ENCODE results near the gene ZSCAN18.
"Not testable (repeated sequence)": the region's sequence is repeated elsewhere in the genome, so short reads cannot be mapped to it uniquely, and the experiment has no call there.

ZSCAN18 gene, protein sequence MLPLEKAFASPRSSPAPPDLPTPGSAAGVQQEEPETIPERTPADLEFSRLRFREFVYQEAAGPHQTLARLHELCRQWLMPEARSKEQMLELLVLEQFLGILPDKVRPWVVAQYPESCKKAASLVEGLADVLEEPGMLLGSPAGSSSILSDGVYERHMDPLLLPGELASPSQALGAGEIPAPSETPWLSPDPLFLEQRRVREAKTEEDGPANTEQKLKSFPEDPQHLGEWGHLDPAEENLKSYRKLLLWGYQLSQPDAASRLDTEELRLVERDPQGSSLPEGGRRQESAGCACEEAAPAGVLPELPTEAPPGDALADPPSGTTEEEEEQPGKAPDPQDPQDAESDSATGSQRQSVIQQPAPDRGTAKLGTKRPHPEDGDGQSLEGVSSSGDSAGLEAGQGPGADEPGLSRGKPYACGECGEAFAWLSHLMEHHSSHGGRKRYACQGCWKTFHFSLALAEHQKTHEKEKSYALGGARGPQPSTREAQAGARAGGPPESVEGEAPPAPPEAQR

DNA sequence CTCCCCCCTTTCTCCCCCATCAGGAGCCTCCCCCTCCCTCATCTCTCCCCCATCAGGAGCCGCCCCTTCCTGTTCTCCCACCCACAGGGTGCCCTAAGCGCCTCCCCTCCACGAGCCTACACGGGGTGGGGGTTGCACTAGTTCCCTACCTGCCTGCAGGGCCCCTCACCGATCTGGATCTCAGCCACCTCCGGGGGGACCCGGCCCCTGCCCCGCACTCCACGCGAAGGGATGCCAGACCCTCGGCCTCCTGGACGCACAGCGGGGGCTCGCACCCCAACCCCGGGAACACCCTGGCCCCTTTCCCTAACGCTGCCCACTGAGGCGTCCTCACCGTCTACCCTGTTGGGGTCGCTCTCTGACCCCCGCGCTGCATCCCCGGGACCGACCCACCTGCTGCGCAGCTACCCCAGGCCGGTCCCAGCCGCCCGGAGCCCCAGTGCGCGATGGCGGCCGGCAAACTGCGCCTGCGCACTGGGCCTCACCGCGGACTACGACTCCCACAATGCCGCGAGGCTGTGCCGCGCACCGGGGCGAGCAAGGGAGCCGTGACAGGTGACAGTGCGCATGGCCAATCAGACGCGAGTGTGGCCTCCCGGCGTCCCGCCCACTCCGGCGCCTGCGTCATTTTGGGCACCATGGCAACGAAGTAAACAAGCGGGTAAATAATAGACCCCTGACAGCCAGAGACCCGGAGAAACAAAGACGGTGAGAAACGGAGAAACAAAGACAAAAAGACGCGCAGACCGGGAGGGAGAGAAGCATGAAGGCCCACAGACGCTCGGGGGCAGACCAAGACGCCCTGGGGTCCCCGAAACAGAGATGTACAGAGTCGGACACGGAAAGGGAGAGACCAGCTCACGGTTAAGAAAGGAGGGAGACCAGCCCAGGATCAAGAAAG is at the start of gene ZSCAN18:
TSS of gene ZSCAN18 (minus strand) at position 451 of the 901 bp plus-strand sequence. CDS start 7,964 bp downstream, outside the sequence.
- TF ChIP-seq, protein P1, sequence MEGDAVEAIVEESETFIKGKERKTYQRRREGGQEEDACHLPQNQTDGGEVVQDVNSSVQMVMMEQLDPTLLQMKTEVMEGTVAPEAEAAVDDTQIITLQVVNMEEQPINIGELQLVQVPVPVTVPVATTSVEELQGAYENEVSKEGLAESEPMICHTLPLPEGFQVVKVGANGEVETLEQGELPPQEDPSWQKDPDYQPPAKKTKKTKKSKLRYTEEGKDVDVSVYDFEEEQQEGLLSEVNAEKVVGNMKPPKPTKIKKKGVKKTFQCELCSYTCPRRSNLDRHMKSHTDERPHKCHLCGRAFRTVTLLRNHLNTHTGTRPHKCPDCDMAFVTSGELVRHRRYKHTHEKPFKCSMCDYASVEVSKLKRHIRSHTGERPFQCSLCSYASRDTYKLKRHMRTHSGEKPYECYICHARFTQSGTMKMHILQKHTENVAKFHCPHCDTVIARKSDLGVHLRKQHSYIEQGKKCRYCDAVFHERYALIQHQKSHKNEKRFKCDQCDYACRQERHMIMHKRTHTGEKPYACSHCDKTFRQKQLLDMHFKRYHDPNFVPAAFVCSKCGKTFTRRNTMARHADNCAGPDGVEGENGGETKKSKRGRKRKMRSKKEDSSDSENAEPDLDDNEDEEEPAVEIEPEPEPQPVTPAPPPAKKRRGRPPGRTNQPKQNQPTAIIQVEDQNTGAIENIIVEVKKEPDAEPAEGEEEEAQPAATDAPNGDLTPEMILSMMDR (conservative IDR thresholded peaks at IDR 0.05; ENCODE audit: low read length), result no peak
- TF ChIP-seq EZH2phosphoT487 (IDR thresholded peaks at IDR 0.05; ENCODE audit: borderline replicate concordance), result no peak
- Histone ChIP-seq H3K9ac (ENCODE audit: low read depth, low read length, poor library complexity, severe bottlenecking) (peak within 1 kb of the TSS; percentile 91), H3K4me3 (ENCODE audit: low read length, poor library complexity, severe bottlenecking) (peak within 1 kb of the TSS; percentile 91), H3K36me3 (ENCODE audit: insufficient read depth, low read length) (no peaks in the 10 kb centered on the region), H3K4me2 (ENCODE audit: low read depth, low read length, poor library complexity, severe bottlenecking) (peak within 1 kb of the TSS; percentile 88), H3K27me3 (ENCODE audit: insufficient read depth, low read length, poor library complexity, severe bottlenecking) (no peaks in the 10 kb centered on the region), H3K79me2 (ENCODE audit: insufficient read depth, low read length) (peaks cover 7% of the 10 kb centered on the region; the same call in 1 of the 2 replicates), H4K20me1 (ENCODE audit: insufficient read depth, low read length, poor library complexity, severe bottlenecking) (no peaks in the 10 kb centered on the region), H2AFZ (ENCODE audit: low read length) (peak within 1 kb of the TSS; percentile 90), H3K4me1 (ENCODE audit: insufficient read depth, low read length, poor library complexity, severe bottlenecking) (peaks cover 12% of the 10 kb centered on the region), H3K9me2 (replicated peaks; ENCODE audit: low read depth, low read length) (no peaks in the 10 kb centered on the region), H3F3A (ENCODE audit: low read depth) (no peaks in the 10 kb centered on the region), H3K9me3 (ENCODE audit: insufficient read depth, low read depth, low read length) (peaks cover 7% of the 10 kb centered on the region; the same call in 1 of the 2 replicates)

DNA sequence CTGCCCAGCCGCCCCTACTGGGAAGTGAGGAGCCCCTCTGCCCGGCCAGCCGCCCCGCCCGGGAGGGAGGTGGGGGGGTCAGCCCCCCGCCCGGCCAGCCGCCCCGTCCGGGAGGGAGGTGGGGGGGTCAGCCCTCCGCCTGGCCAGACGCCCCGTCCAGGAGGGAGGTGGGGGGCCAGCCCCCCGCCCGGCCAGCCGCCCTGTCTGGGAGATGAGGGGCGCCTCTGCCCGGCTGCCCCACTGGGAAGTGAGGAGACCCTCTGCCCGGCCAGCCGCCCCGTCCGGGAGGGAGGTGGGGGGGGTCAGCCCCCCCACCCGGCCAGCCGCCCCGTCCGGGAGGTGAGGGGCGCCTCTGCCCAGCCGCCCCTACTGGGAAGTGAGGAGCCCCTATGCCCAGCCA is 49.4 kb upstream of the ZSCAN18 start:
- H3K36me3 ChIP-seq (ENCODE audit: insufficient read depth, low read length); H3K4me2 ChIP-seq (ENCODE audit: low read depth, low read length, poor library complexity, severe bottlenecking); H3K4me3 ChIP-seq (ENCODE audit: low read length, poor library complexity, severe bottlenecking); H3K9ac ChIP-seq (ENCODE audit: low read depth, low read length, poor library complexity, severe bottlenecking); H4K20me1 ChIP-seq (ENCODE audit: insufficient read depth, low read length, poor library complexity, severe bottlenecking); H2AFZ ChIP-seq (ENCODE audit: low read length); H3F3A ChIP-seq (ENCODE audit: low read depth); H3K9me3 ChIP-seq (ENCODE audit: insufficient read depth, low read depth, low read length); H3K27me3 ChIP-seq (ENCODE audit: insufficient read depth, low read length, poor library complexity, severe bottlenecking); H3K9me2 ChIP-seq (replicated peaks; ENCODE audit: low read depth, low read length): not testable (repeated sequence)
- peaks cover 14% of the 10 kb centered on the region for H3K4me1 ChIP-seq (ENCODE audit: insufficient read depth, low read length, poor library complexity, severe bottlenecking)
- H3K79me2 ChIP-seq (ENCODE audit: insufficient read depth, low read length), result peaks cover 26% of the 10 kb centered on the region

DNA sequence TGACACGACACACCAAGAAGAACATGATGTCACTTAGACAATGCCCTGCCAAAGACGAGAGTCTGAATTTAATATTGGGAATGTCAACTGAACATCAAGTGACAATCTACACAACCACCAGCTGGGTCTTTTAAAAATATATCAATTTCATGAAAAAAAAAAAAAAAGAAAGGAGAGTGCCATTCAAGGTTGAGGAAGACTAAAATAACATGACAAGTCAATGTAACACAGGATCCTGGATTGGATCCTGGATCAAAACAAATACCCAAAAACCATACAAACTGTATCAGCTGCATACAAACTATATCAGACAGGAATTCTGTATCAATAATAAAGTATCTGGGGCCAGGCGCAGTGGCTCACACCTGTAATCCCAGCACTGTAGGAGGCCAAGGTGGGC is 47.8 kb upstream of the ZSCAN18 start:
- H3K27me3 ChIP-seq (ENCODE audit: insufficient read depth, low read length, poor library complexity, severe bottlenecking), result no peaks in the 10 kb centered on the region
- no peaks in the 10 kb centered on the region for H3K4me1 ChIP-seq (ENCODE audit: insufficient read depth, low read length, poor library complexity, severe bottlenecking)
- H3K9ac ChIP-seq (ENCODE audit: low read depth, low read length, poor library complexity, severe bottlenecking), result no peak overlapping the region
- H2AFZ ChIP-seq (ENCODE audit: low read length), result no peak overlapping the region
- H3K36me3 ChIP-seq (ENCODE audit: insufficient read depth, low read length), result peaks cover 17% of the 10 kb centered on the region; the same call in 1 of the 2 replicates
- H3K9me3 ChIP-seq (ENCODE audit: insufficient read depth, low read depth, low read length), result peaks cover 9% of the 10 kb centered on the region; the same call in 1 of the 2 replicates
- TF ChIP-seq EZH2phosphoT487 (IDR thresholded peaks at IDR 0.05; ENCODE audit: borderline replicate concordance), result no peak
- TF ChIP-seq, protein P1 (conservative IDR thresholded peaks at IDR 0.05; ENCODE audit: low read length), result no peak
- no peaks in the 10 kb centered on the region for H3F3A ChIP-seq (ENCODE audit: low read depth)
- peaks cover 26% of the 10 kb centered on the region for H3K79me2 ChIP-seq (ENCODE audit: insufficient read depth, low read length)
- H4K20me1 ChIP-seq (ENCODE audit: insufficient read depth, low read length, poor library complexity, severe bottlenecking), result no peaks in the 10 kb centered on the region
- no peaks in the 10 kb centered on the region for H3K9me2 ChIP-seq (replicated peaks; ENCODE audit: low read depth, low read length)
- H3K4me3 ChIP-seq (ENCODE audit: low read length, poor library complexity, severe bottlenecking), result no peak overlapping the region
- no peak overlapping the region for H3K4me2 ChIP-seq (ENCODE audit: low read depth, low read length, poor library complexity, severe bottlenecking)
